ENCODE data around the gene TTC39B. TPM values are rescaled to one million over a fixed set of nuclear protein-coding genes. Genes with fewer than 3 reads are reported as not detected.

TTC39B gene
- total RNA-seq, 2 donors from 2014 or later: 30.8 to 46.7 TPM

DNA sequence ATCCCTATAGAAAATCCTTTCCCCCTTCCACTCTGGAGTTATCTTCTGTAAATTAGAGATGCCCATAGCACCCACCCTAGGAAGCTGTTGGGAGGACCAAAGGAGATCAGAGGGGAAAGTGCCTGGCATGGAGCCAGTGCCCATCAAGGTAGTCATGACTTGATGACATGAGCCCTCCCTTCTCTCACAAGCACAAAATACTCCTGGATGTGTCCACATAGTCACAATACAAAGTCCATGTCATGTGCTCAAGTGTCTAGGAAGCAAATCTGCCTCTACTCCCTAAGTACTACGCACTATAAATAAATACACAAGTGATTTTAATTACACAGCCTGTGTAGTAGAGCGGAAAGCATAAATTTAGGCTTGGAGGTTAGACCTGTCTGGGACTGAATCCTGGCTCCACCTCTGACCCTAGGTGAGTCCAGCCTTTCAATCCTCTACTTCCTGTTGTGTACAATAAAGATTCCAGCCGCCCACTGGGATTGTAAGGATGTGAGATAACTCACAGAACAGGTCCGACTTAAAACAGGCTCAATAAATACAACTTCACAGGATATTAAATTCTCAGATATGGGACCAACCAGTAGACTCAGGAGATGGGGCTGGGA is 30.6 kb downstream of the TTC39B start:
- no peak for ATAC-seq (replicated peaks in 1 of 2)
- H3K9me3 Mint-ChIP-seq: no peaks in the 10 kb centered on the region
- H3K4me1 Mint-ChIP-seq (ENCODE audit: low read depth): peaks cover 14% of the 10 kb centered on the region
- H3K27ac Mint-ChIP-seq: no peak overlapping the region
- no peak overlapping the region for H3K4me3 Mint-ChIP-seq
- peaks cover 0 to 2% of the 10 kb centered on the region in 2 donors for H3K36me3 Mint-ChIP-seq (ENCODE audit: insufficient read depth in 2 of 2)
- no peak for DNase-seq
- H3K27me3 Mint-ChIP-seq (ENCODE audit: low read depth): no peaks in the 10 kb centered on the region

DNA sequence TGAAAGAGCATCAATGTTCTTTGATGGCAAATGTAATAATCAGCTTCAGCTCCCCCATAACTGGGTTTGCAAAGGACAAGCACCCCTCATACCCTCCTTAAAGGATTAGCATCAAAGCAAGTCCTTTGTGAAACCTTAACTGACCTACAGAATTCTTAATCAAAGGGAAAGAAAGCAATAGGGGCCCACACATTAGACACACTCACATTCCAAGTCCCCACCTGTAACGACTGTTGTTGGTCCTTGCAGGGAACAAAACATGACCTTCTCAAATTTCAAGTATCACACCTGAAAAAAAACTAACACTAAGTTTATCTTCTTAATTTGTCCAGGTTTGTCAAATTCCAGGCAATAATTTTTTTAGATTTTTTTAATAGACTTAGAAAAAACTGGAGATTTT is 32.6 kb downstream of the TTC39B start:
- Mint-ChIP-seq H3K27me3 (ENCODE audit: low read depth) (no peaks in the 10 kb centered on the region), H3K4me1 (ENCODE audit: low read depth) (peaks cover 17% of the 10 kb centered on the region), H3K4me3 (no peak overlapping the region), H3K27ac (no peak overlapping the region), H3K36me3 (ENCODE audit: insufficient read depth in 2 of 2) (peaks cover 0 to 2% of the 10 kb centered on the region in 2 donors), H3K9me3 (no peaks in the 10 kb centered on the region)
- no peak for DNase-seq
- no peak for ATAC-seq (replicated peaks in 1 of 2)

DNA sequence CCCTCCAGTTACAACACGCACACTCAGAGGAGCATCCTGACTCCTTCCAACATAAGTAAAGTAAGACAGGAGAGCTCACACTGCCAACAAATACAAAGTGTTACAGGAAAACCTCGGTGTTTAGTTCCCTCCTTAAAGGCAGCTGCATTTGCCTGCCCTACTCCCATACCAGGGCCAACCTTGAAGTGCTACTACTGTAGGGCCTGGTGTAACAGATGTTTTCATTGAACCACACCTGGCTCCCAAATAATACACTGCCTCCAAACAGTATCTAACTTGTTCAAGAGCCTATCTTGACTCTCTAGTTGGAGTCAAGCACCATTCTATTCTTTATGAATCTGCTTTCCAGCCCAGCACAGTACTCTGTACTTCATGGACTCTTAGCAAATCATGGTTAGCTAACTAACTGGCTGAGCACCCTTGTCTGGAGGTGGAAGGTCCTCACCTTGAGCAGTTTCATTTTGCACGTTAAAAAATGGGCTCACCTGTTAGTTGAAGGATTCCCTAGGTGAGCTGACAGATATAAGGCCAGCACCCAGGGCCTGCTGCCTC is 34.6 kb downstream of the TTC39B start:
- no peaks in the 10 kb centered on the region for H3K9me3 Mint-ChIP-seq
- DNase-seq (no peak), ATAC-seq (replicated peaks in 1 of 2) (no peak)
- H3K27me3 Mint-ChIP-seq (ENCODE audit: low read depth): no peaks in the 10 kb centered on the region
- H3K4me3 Mint-ChIP-seq: no peak overlapping the region
- peaks cover 25% of the 10 kb centered on the region for H3K4me1 Mint-ChIP-seq (ENCODE audit: low read depth)
- H3K27ac Mint-ChIP-seq: no peak overlapping the region
- peaks cover 0 to 2% of the 10 kb centered on the region in 2 donors for H3K36me3 Mint-ChIP-seq (ENCODE audit: insufficient read depth in 2 of 2)

DNA sequence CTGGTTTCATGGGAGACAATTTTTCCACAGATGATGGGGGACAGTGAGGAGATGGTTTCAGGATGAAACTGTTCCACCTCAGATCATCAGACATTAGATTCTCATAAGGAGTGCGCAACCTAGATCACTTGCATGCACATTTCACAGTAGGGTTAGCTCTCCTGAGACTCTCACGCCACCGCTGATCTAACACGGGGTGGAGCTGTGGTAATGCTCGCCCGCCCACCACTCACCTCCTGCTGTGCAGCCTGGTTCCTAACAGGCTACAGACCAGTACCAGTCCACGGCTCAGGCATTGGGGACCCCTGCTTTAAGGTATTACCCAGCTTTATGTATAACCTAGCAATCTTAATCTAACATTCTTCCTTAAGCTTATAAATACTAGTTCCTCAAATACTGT is 35.6 kb downstream of the TTC39B start:
- no peak overlapping the region for H3K4me3 Mint-ChIP-seq
- ATAC-seq (replicated peaks in 1 of 2) (peak in 1 of 2 donors; percentile 71), DNase-seq (no peak)
- H3K9me3 Mint-ChIP-seq: no peaks in the 10 kb centered on the region
- H3K36me3 Mint-ChIP-seq (ENCODE audit: insufficient read depth in 2 of 2): peaks cover 0 to 2% of the 10 kb centered on the region in 2 donors
- no peaks in the 10 kb centered on the region for H3K27me3 Mint-ChIP-seq (ENCODE audit: low read depth)
- peaks cover 23% of the 10 kb centered on the region for H3K4me1 Mint-ChIP-seq (ENCODE audit: low read depth)
- no peak overlapping the region for H3K27ac Mint-ChIP-seq

DNA sequence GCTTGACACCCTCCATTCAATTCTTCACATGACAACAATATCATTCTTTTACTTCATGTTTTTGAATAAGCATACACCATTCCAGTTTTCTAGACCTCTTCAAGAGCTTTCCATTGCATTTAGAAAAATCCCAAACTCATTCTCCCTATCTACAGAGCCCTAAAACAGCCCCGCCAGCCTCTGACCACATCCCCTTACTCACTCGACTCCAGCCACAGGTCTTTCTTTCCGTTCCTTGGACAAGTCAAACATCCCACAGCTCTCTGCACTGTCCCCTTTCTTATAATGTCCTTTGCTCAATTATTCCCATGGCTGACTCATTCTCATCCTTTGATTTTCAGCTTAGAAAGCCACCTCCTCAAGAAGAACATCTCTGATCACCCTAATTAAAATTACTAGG is 38.2 kb downstream of the TTC39B start:
- Mint-ChIP-seq H3K27ac (peak overlapping the region; percentile 2), H3K4me3 (no peak overlapping the region), H3K36me3 (ENCODE audit: insufficient read depth in 2 of 2) (peaks cover 0 to 2% of the 10 kb centered on the region in 2 donors), H3K4me1 (ENCODE audit: low read depth) (peaks cover 24% of the 10 kb centered on the region), H3K27me3 (ENCODE audit: low read depth) (no peaks in the 10 kb centered on the region), H3K9me3 (no peaks in the 10 kb centered on the region)
- no peak for DNase-seq
- ATAC-seq (replicated peaks in 1 of 2): no peak

DNA sequence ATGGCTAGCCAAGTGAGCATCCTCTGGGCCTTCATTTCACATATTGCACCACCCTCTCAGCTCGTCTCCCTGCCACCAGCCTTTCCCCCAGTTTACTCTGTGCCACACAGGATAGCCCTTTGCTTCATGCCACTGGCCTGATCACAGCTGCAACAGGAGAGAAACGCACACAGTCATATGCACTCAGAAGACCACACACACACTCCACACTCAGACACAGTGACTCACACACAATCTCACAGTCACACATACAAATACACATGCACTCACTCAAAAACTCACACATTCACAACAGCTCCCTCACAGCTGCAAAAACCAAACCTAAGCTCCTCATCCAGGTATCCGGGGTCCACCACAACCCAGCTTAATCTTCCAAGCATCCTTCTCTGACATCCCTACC is 38.7 kb downstream of the TTC39B start:
- ATAC-seq (replicated peaks in 1 of 2) (peak in 1 of 2 donors; percentile 43), DNase-seq (no peak)
- Mint-ChIP-seq H3K4me3 (no peak overlapping the region), H3K36me3 (ENCODE audit: insufficient read depth in 2 of 2) (no peaks in the 10 kb centered on the region), H3K4me1 (ENCODE audit: low read depth) (peaks cover 29% of the 10 kb centered on the region), H3K27ac (no peak overlapping the region), H3K9me3 (no peaks in the 10 kb centered on the region), H3K27me3 (ENCODE audit: low read depth) (no peaks in the 10 kb centered on the region)

DNA sequence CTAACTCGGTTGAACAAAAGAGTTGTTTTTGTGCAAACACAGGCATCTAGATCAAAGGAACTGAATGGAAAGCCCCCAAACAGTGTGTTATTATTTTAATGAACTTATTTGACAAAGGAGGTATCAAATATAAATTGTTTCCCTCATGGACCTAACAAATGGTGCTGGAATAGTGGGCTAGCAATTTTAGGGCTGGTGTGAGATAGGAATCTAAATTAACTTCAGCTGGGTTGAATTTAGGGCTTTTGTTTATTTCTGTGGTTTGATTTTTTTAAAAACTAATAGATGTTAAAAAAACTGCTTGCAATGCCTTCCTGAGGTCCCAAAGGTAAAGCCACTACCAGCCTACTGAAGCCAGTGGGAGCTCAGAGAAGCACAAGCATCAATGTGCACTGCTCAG is 42.1 kb downstream of the TTC39B start:
- ATAC-seq (replicated peaks in 1 of 2): no peak
- no peaks in the 10 kb centered on the region for H3K9me3 Mint-ChIP-seq
- H3K27me3 Mint-ChIP-seq (ENCODE audit: low read depth): no peaks in the 10 kb centered on the region
- peaks cover 31% of the 10 kb centered on the region for H3K4me1 Mint-ChIP-seq (ENCODE audit: low read depth)
- no peak for DNase-seq
- H3K4me3 Mint-ChIP-seq: no peak overlapping the region
- H3K36me3 Mint-ChIP-seq (ENCODE audit: insufficient read depth in 2 of 2): no peaks in the 10 kb centered on the region
- H3K27ac Mint-ChIP-seq: no peak overlapping the region

DNA sequence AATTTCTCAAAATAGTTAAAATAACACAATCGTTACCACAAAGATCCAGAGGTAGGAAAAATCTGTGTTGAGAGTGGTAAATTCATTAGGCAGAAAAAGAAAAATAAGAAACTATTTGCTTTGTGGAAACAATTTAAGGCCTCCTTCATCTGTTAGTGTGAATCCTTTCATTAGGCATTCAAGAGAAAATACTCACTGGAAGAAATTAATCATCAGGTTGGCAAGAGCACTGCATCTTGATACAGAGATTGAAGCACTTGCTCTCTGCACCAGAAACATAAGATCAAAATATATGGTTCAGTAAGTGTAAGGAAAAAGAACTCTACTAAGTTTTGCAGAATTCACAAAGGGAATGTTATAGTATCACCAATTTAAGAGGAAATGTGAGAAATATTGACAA is 44.4 kb downstream of the TTC39B start:
- Mint-ChIP-seq H3K4me3 (no peak overlapping the region), H3K27ac (no peak overlapping the region), H3K4me1 (ENCODE audit: low read depth) (peaks cover 15% of the 10 kb centered on the region), H3K27me3 (ENCODE audit: low read depth) (no peaks in the 10 kb centered on the region), H3K9me3 (no peaks in the 10 kb centered on the region), H3K36me3 (ENCODE audit: insufficient read depth in 2 of 2) (peaks cover 2 to 3% of the 10 kb centered on the region in 2 donors)
- ATAC-seq (replicated peaks in 1 of 2): no peak
- DNase-seq: no peak

DNA sequence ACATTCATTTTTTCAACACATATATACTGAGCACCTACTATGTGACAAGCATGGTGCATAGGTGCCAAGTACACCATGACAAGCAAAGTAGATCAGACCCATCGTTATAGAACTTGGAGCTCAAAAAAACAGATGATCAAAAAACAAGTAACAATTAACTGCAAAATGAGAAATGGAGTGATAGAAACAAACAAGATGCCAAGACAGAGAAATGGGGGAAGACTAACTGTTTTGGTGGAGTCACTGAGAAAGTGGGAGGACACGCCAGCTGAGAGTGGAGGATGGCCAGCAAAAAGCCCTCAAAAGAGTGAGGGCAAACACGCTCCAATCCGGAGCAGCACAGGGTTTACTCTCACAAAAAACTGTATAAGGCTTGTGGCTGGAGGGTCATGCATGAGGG is 50.6 kb downstream of the TTC39B start:
- Mint-ChIP-seq H3K36me3 (ENCODE audit: insufficient read depth in 2 of 2) (peaks cover 3 to 4% of the 10 kb centered on the region in 2 donors), H3K27me3 (ENCODE audit: low read depth) (no peaks in the 10 kb centered on the region), H3K27ac (no peak overlapping the region), H3K4me1 (ENCODE audit: low read depth) (no peaks in the 10 kb centered on the region), H3K9me3 (peaks cover 0 to 2% of the 10 kb centered on the region in 2 donors), H3K4me3 (no peak overlapping the region)
- ATAC-seq (replicated peaks in 1 of 2): no peak
- DNase-seq: no peak

DNA sequence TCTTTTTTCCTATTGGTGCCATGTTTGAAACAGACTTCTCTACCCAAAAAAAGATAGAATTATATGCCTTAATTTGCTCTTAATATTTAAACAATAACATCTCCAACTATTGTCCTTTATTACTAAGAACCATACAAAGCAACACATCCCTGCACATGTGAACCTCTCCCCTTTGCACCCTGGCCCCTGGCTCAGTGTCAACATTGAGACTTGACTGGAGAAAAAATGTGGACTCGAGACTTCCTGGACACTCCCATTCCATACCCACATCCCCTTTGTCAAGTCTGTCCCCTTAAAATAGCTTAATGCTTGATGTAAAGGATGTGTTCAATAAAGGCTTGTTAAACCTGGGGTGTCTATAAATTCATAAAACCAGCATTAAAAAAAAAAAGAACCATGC is 53.2 kb downstream of the TTC39B start:
- DNase-seq: no peak
- Mint-ChIP-seq H3K27ac (no peak overlapping the region), H3K27me3 (ENCODE audit: low read depth) (no peaks in the 10 kb centered on the region), H3K9me3 (peaks cover 0 to 2% of the 10 kb centered on the region in 2 donors), H3K36me3 (ENCODE audit: insufficient read depth in 2 of 2) (peaks cover 3% of the 10 kb centered on the region in 2 donors), H3K4me3 (no peak overlapping the region), H3K4me1 (ENCODE audit: low read depth) (peaks cover 6% of the 10 kb centered on the region)
- no peak for ATAC-seq (replicated peaks in 1 of 2)

DNA sequence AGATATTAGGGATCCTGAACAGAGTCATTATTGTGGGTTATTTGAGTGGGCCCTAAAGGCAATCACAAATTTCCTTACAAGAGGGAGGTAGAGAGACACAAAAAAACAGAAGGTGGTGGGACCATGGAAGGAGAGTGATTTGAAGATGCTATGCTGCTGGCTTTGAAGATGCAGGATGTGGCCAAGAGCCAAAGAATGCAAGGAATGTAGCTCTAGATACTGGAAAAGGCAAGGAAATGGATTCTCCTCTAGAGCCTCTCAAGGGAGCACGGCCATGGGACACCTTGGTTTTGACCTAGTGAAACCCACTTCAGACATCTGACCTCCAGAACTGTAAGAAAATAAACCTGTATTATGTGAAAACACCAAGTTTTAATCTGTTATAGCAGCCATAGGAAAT is 53.8 kb downstream of the TTC39B start:
- Mint-ChIP-seq H3K27me3 (ENCODE audit: low read depth) (no peaks in the 10 kb centered on the region), H3K36me3 (ENCODE audit: insufficient read depth in 2 of 2) (peaks cover 0 to 2% of the 10 kb centered on the region in 2 donors), H3K4me3 (no peak overlapping the region), H3K9me3 (peaks cover 0 to 2% of the 10 kb centered on the region in 2 donors), H3K27ac (no peak overlapping the region), H3K4me1 (ENCODE audit: low read depth) (peaks cover 9% of the 10 kb centered on the region)
- ATAC-seq (replicated peaks in 1 of 2): no peak
- DNase-seq: no peak

DNA sequence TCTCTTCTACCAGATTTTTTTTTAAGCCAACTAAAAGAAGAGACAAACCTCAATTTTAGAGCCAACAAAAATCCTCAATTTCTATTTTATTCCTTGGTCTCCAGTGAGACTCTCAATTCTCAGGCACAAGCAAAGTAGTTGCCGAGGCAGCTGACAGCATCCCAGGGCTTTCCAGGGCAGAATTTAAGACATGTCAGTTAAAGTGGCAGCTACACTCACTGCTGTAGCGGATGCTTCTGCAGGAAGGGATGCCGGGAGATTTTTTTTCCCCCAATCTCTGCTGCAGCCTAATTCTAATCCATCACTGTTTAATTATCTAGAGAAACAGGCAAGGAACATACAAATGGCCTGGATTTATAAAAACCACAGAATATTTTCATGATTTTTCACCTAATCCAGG is 57.0 kb downstream of the TTC39B start:
- no peaks in the 10 kb centered on the region for H3K36me3 Mint-ChIP-seq (ENCODE audit: insufficient read depth in 2 of 2)
- ATAC-seq (replicated peaks in 1 of 2) (no peak), DNase-seq (no peak)
- H3K9me3 Mint-ChIP-seq: no peaks in the 10 kb centered on the region
- no peak overlapping the region for H3K27ac Mint-ChIP-seq
- no peaks in the 10 kb centered on the region for H3K27me3 Mint-ChIP-seq (ENCODE audit: low read depth)
- H3K4me1 Mint-ChIP-seq (ENCODE audit: low read depth): peaks cover 34% of the 10 kb centered on the region
- H3K4me3 Mint-ChIP-seq: no peak overlapping the region

DNA sequence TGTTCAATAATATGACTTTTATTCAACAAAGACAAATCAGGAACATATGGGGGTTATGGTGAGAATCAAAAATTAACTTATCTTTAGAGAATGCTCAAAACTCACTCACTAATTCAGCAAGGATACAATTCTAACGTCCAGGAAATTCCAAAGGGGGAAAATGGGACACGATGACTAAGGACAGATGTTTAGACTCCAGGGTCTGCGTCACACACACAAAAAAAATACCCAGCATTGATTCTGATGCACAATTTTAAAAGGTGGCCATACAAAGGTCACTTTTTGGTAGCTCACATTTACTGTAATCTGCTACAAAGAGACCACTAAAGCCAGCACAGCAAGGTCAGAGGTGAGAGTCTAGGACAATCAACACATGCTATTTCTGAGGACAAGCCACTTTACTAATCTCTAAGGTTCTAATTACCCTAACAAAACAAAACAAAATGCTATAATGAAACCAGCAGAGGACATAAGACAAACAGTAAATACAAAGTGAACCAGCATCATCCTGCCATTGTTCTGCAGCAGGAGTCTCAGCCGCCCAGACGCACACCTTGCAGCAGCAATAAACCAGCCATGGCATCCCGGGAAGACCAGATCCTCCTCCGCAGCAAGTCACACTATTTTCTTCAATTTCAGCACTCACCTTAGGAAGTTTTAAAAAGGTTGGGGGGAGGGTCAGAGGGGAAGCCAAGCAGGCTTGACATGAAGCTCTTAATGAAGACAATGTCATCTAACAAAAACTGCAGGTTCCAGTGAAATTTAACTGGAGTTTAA is 57.8 kb downstream of the TTC39B start:
- H3K27ac Mint-ChIP-seq: no peak overlapping the region
- no peaks in the 10 kb centered on the region for H3K27me3 Mint-ChIP-seq (ENCODE audit: low read depth)

More for the DNA sequence above, 57.8 kb downstream of the TTC39B start:
- peaks cover 34% of the 10 kb centered on the region for H3K4me1 Mint-ChIP-seq (ENCODE audit: low read depth)
- DNase-seq (no peak), ATAC-seq (replicated peaks in 1 of 2) (no peak)
- H3K9me3 Mint-ChIP-seq: peaks cover 0 to 2% of the 10 kb centered on the region in 2 donors
- no peaks in the 10 kb centered on the region for H3K36me3 Mint-ChIP-seq (ENCODE audit: insufficient read depth in 2 of 2)
- no peak overlapping the region for H3K4me3 Mint-ChIP-seq
